ENCODE data around the gene GPR146.

- TF ChIP-seq CTCF (IDR thresholded peaks at IDR 0.05) (no peak), EZH2 (IDR thresholded peaks at IDR 0.05) (no peak)
Measured at GRCh38 chr7:1007901-1008300, 36.4 kb upstream of the GPR146 start.

Data from neural progenitor cell (in vitro differentiated cells).